H7 (cell line): ENCODE data around the gene CLPTM1. TPM values are rescaled to one million over a fixed set of nuclear protein-coding genes. Genes with fewer than 3 reads are reported as not detected.
A peak's percentile ranks its signal among the peaks of the same experiment; 100 is the strongest.
"Not testable (repeated sequence)": the region's sequence is repeated elsewhere in the genome, so short reads cannot be mapped to it uniquely, and the experiment has no call there.

Source experiments
- DNase-seq: peaks from one replicate; pipeline ENCODE4 v3.0.0; 2012
- H3K27me3 ChIP-seq: 2 replicates; pipeline ENCODE4 v1.6.0; 2011; ENCODE audit warnings: mild to moderate bottlenecking, low read length; ENCODE audit not compliant: control insufficient read depth, insufficient read depth
- H3K36me3 ChIP-seq: replicated peaks from 2 replicates; pipeline ENCODE4 v1.5.1; 2011; ENCODE audit warnings: low read length; ENCODE audit not compliant: control insufficient read depth, insufficient read depth
- H3K4me3 ChIP-seq: 2 replicates; pipeline ENCODE4 v1.5.1; 2011; ENCODE audit warnings: low read depth, mild to moderate bottlenecking, control low read depth, low read length, moderate library complexity; ENCODE audit not compliant: insufficient read depth
- total RNA-seq: library from RNA; depleted of rRNA; stranded (reverse); fragments of >200 nt; shearing (Covaris generic); gene quantifications from 2 replicates; pipeline ENCODE4 v1.2.3, GENCODE V29; 2014

CLPTM1 gene
- total RNA-seq, 1 experiment from 2014 or later, result 38.5 TPM

DNA sequence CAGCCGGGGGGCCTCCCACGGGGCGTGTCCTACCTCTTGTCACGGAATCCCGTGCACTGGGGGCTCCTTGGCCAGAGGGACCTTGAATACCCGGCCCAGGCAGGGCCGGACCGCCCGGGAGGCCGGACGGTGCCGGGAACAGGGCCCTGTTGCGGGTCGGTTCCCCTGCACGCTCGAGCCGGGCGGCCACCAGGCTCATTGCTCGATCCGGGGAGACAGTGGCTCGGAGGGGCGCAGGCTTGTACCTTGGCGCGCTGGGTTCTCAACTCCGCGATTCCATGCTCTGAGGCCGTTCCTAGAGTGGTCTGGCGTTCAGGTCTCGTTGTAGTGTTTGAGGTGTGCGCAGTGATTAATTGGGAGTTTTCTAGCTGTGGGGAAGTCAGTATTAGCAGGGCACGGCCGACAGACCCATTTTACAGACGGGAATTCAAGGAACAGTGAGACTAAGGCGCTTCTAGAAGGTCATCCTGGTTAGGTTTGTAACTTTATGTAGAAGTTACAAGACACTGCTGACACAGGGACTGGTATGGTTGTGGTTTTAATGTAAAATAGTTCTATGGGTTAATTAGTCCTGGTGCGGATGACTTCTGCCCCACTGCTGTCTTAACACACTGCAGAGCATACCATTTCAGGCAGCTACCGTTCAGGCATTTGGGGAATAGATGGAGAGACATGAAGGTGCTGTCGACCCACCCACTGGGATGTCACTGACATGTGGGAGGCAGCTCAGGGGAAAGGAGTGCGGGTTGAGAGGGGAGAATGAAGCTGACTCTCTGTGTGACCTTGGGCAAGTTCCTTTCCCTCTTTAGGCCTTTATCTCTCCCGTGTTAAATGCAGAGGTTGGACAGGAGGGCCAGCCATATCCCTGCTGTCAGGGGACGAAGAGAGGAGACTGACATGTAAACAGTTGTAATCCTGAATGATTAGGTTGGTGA lies 592 bp downstream of the CLPTM1 start:
- Histone ChIP-seq H3K27me3 (no peaks in the 10 kb centered on the region), H3K4me3 (peak overlapping the region; percentile 98), H3K36me3 (peaks cover 3% of the 10 kb centered on the region)
- no peak for DNase-seq

- Histone ChIP-seq H3K36me3 (peaks cover 5% of the 10 kb centered on the region), H3K4me3 (no peak overlapping the region), H3K27me3 (no peaks in the 10 kb centered on the region)
- no peak for DNase-seq
Observed at GRCh38 chr19:44957526-44957925, 2.3 kb downstream of the CLPTM1 start.

DNA sequence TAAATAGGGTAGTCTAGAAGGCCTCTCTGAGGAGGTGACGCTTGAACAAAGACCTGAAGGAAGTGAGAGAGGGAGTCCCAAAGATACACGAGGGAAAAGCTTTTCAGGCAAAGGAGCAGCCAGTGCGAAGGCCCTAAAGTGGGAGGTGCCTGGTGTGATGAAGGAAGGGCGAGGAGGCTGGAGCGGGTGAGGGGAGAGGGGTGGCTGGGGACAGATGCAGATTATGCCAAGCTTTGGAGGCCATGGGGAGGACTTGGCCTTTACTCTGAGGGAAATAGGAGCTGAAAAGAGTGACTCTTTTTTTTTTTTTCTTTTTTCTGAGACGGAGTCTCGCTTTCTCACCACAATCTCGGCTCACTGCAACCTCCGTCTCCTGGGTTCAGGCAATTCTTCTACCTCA lies 2.9 kb downstream of the CLPTM1 start:
- no peak for DNase-seq
- Histone ChIP-seq H3K4me3 (no peak overlapping the region), H3K27me3 (no peaks in the 10 kb centered on the region), H3K36me3 (peaks cover 5% of the 10 kb centered on the region)

- Histone ChIP-seq H3K4me3 (no peak overlapping the region), H3K27me3 (no peaks in the 10 kb centered on the region), H3K36me3 (peaks cover 7% of the 10 kb centered on the region)
- DNase-seq, result no peak
Observed at GRCh38 chr19:44959691-44960090, 4.5 kb downstream of the CLPTM1 start.

- no peak for DNase-seq
- H3K27me3 ChIP-seq, result no peaks in the 10 kb centered on the region
Observed at GRCh38 chr19:44960906-44961728, 5.9 kb downstream of the CLPTM1 start.

GRCh38 chr19:44961821-44962220 lies 6.6 kb downstream of the CLPTM1 start:
- no peak for DNase-seq
- H3K36me3 ChIP-seq, result peaks cover 7% of the 10 kb centered on the region

More at GRCh38 chr19:44960906-44961728, 5.9 kb downstream of the CLPTM1 start:
- Histone ChIP-seq H3K4me3 (no peak overlapping the region), H3K36me3 (peaks cover 7% of the 10 kb centered on the region)

GRCh38 chr19:44968118-44968517 lies 12.9 kb downstream of the CLPTM1 start:
- no peak for DNase-seq
- H3K36me3 ChIP-seq, result peaks cover 2% of the 10 kb centered on the region
- H3K27me3 ChIP-seq, result no peaks in the 10 kb centered on the region
- H3K4me3 ChIP-seq, result no peak overlapping the region

More at GRCh38 chr19:44961821-44962220, 6.6 kb downstream of the CLPTM1 start:
- Histone ChIP-seq H3K27me3 (no peaks in the 10 kb centered on the region), H3K4me3 (no peak overlapping the region)

DNA sequence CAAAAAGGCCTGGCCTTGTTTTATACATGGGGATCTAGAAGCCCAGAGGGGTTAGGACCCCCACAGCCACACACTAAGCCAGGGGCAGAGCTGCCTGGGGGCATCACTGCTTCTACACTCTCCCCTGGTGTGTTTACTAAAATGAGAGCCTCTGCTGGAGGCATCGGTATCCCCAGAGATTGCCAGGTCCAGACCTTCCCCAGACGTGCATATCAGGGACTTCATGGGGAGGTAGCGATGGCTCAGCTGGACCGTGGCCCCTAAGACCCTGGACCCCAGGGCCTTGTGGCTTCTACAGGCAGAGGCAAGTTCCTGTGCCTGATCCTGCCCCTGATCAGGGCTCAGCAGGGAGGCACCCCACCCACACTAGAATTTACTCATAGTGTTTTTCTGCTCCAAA lies 13.5 kb downstream of the CLPTM1 start:
- H3K4me3 ChIP-seq, result no peak overlapping the region
- H3K36me3 ChIP-seq, result peaks cover 3% of the 10 kb centered on the region
- H3K27me3 ChIP-seq, result no peaks in the 10 kb centered on the region
- DNase-seq, result no peak

DNA sequence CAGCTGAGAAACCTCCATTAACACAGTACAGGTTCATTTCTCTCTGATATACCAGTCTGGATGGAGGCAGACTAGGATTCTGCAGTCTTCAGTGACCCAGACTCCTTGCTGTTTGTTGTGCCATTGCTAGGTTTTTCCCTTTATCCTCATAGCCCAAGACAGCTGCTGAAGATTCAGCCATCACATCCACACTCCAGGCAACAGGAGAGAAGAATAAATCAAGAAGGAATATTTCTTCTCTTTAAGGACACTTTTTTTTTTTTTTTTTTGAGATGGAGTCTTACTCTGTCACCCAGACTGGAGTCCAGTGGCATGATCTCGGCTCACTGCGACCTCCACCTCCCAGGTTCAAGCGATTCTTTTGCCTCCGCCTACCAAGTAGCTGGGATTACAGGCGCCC lies 14.3 kb downstream of the CLPTM1 start:
- peaks cover 6% of the 10 kb centered on the region for H3K36me3 ChIP-seq
- no peak for DNase-seq
- H3K27me3 ChIP-seq, result no peaks in the 10 kb centered on the region
- no peak overlapping the region for H3K4me3 ChIP-seq

GRCh38 chr19:44971451-44971850 lies 16.3 kb downstream of the CLPTM1 start:
- H3K36me3 ChIP-seq, result peaks cover 16% of the 10 kb centered on the region
- H3K4me3 ChIP-seq, DNase-seq, H3K27me3 ChIP-seq: not testable (repeated sequence)

DNA sequence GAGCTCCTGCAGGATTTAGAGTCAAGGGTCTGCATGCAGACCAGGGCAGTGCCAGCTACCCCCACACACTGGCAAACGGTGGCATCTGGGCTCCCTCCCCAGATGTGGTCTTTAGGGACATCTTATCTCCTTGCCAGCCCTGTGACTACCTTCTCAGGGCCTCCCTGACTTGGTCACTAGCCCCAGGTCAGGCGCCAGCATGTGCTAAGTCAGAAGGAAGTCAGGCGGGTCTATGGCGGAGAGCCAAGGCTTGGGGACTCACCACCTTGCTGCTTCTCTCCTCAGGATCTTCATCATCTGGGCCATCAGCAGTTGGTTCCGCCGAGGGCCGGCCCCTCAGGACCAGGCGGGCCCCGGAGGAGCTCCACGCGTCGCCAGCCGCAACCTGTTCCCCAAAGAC lies 17.6 kb downstream of the CLPTM1 start:
- Histone ChIP-seq H3K36me3 (peaks cover 29% of the 10 kb centered on the region), H3K4me3 (no peak overlapping the region)

DNA sequence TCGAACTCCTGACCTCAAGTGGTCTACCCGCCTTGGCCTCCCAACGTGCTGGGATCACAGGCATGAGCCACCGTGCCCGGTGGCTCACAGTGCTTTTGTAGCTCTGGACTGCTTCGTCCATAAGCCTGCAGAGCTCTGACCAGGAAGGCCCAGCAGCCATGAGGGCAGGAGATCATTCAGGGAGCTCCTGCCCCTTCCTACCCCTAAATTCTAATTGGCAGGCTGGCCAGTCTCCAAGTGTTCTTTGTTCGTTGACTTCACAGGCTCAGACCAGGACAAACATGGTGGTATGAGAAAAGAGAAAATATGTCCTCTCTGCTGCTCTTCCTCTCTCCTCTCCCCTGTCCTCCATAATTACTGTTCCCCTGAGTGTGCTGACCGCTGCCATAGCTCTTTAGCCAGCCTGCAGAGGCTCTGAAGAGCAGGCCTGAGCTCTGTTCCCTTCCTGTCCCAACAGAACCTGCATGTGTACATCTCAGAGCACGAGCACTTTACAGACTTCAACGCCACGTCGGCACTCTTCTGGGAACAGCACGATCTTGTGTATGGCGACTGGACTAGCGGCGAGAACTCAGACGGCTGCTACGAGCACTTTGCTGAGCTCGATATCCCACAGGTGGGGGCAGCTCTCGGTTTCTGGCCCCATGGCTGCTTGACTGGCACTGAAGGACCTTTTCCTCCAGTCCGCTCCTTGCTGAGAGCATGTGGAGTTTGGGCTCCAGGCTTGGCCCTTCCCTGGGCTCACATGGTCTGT lies 19.0 kb downstream of the CLPTM1 start:
- no peaks in the 10 kb centered on the region for H3K27me3 ChIP-seq
- no peak for DNase-seq
- peaks cover 32% of the 10 kb centered on the region for H3K36me3 ChIP-seq
- no peak overlapping the region for H3K4me3 ChIP-seq

More for the DNA sequence above, 17.6 kb downstream of the CLPTM1 start:
- DNase-seq, result no peak
- H3K27me3 ChIP-seq, result no peaks in the 10 kb centered on the region

- H3K27me3 ChIP-seq, result no peaks in the 10 kb centered on the region
- H3K36me3 ChIP-seq, result peaks cover 32% of the 10 kb centered on the region
- DNase-seq, result no peak
- H3K4me3 ChIP-seq, result no peak overlapping the region
Observed at GRCh38 chr19:44974857-44975256, 19.7 kb downstream of the CLPTM1 start.

DNA sequence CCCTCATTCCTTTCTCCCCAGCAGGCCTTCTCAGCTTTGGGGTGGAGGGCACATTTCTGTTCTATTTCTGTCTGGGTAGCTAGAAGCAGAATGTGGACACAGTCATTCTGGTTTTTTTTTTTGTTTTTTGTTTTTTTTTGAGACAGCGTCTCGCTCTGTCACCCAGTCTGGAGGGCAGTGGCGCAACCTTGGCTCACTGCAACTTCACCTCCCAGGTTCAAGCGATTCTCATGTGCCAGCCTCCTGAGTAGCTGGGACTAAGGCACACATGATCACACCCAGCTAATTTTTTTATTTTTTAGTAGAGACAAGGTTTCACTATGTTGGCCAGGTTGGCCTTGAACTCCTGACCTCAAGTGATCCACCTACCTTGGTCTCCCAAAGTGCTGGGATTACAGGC lies 20.3 kb downstream of the CLPTM1 start:
- H3K36me3 ChIP-seq, result peaks cover 32% of the 10 kb centered on the region
- H3K4me3 ChIP-seq, result no peak overlapping the region
- no peak for DNase-seq
- H3K27me3 ChIP-seq, result no peaks in the 10 kb centered on the region
